ENCODE data around the gene ACER2.
A peak's percentile ranks its signal among the peaks of the same experiment; 100 is the strongest.
"Not testable (repeated sequence)": the region's sequence is repeated elsewhere in the genome, so short reads cannot be mapped to it uniquely, and the experiment has no call there.

The ACER2 gene

DNA sequence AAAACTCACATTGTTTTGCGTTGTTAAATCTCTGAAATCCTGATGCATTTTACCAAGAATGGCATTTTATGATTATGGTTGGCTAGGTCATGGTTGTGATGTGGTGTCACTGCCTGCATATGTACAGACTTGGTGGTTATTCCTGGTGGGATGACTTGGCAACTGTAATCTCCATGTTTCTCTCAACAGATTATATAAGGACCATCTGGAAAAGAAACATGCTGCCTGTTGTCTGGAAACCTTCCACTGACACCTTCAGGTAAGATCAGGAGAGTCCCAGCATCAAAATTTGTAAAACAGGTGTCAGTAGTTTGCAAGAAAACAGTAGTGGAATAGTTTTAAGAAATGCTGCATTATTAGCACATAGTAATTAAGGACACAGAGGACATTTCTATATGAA, 3.0 kb upstream of the ACER2 start:
- peak overlapping the region; percentile 82 for H3K27ac ChIP-seq
- DNase-seq (ENCODE audit: low read depth, low spot score): no peak

DNA sequence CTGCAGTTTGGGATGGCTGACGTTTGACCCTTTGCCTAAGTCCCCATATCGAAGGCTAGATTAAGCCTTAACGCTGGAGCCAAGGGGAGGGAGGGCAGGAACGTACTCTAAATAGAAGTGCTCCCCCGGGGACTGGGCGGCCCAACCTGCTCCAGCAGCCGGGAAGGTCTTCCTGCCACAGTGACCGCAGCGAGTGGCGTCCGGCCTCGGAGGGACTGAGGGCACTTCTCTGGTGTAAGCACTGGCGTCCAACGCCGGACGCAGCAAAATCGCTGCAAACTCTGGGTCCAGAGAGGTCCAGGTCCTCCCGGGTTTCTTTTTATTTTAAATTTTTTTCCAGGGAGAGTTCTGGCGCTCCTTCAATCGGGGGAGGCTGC, 505 bp upstream of the ACER2 start:
- H3K27ac ChIP-seq: peak overlapping the region; percentile 68
- DNase-seq (ENCODE audit: low read depth, low spot score): no peak

DNA sequence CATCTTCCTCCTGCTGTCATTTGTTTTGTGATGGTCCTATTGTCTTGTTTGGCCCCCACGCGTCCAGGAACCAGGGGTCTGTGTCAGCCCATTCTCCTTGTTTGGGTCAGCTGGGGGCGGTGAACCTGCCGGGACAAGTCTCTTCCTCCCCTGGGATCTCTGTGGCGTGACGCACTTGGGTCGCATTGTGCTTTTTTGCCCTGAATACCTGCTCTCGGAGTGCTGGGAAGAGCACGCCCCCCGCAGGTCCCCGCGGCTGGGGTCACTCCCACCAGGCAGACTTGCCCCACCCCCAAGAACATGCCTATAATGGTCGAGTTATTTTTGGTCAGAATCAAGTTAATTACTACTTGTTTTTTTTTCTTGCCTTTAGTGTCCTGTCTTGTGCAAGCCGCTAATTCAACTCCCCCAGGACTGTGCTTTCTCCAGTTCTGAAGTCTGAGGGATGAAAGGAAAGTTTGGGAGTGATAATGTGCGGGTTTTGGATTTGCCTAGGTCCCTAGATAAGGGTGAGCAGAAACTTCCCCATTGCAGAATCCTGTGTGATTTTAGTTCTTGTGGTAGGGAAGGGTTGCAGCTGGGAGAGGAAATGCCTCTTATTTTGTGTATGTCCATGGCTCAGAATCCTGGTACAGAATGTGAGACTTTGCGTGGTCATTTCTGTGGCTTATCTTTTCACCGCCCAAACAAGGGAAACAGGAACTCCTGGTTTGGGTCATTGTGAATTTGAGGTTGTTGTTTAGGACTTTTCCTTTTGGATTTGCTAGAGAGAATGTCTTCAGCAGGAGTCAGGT, 789 bp downstream of the ACER2 start:
- DNase-seq (ENCODE audit: low read depth, low spot score): no peak
- H3K27ac ChIP-seq: peak overlapping the region; percentile 68

DNA sequence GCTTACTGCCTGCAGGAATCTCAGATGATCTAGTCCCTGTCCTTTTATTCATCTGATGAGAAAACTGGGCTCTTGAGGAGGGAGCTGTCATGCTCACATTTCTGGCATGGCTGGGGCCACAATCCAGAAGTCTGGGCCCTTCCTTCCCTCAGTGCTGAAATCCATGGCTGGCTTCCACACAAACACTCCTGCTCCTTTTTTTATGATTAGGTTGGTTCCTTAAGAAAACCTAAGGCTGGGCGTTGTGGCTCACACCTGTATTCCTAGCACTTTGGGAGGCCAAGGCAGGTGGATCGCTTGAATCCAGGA, 1.3 kb downstream of the ACER2 start:
- DNase-seq (ENCODE audit: low read depth, low spot score): no peak
- H3K27ac ChIP-seq: no peak overlapping the region

DNA sequence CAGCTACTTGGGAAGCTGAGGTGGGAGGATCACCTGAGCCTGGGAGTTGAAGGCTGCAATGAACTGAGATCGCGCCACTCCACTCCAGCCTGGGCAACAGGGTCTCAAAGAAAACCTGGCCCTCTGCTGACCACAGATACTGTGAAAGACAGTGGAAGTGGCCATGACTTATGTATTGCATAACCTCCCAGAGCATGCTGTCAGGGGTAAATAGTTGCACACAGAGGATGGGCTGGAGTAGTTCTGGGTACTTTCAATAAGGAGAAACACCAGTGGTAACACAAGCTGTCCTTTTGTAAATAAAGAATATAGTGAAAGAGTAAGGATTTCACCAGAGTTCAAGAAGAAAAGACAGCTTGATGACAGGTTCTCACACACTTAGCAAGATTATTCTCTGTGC, 1.8 kb downstream of the ACER2 start:
- no peak overlapping the region for H3K27ac ChIP-seq
- no peak for DNase-seq (ENCODE audit: low read depth, low spot score)

DNA sequence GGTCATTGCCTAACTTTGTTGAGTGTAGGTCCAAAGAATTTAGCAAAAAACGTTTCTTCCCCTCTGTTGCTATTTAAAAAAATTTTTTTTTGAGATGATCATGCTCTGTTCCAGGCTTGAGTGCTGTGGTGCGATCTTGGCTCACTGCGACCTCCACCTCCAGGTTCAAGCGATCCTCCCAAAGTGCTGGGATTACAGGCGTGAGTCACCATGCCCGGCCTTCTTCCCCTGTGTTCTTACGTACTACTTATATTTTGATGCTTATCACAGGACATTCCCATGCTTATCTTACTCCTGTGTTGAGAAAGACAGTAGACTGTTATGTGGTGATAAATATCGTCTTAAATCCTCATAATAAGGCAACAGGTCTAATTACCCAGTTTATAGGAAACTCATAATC, 2.5 kb downstream of the ACER2 start:
- no peak overlapping the region for H3K27ac ChIP-seq
- no peak for DNase-seq (ENCODE audit: low read depth, low spot score)

DNA sequence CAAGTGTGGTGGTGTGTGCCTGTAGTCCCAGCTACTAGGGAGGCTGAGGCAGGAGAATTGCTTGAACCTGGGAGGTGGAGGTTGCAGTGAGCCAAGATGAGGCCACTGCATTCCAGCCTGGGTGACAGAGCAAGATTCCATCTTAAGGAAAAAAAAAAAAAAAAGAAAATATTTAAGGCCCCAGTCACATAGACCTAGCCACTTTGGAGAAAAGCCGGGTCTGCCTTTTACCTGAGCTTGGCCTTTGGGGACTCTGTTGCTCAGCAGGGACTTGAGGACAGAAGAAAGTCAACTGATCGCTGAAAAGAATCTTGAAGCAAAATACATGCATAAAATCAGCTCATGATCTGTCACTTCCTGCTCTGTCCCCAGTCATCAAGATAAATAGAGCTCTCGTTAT, 4.6 kb downstream of the ACER2 start:
- DNase-seq (ENCODE audit: low read depth, low spot score): not testable (repeated sequence)
- H3K27ac ChIP-seq: peak overlapping the region; percentile 50

DNA sequence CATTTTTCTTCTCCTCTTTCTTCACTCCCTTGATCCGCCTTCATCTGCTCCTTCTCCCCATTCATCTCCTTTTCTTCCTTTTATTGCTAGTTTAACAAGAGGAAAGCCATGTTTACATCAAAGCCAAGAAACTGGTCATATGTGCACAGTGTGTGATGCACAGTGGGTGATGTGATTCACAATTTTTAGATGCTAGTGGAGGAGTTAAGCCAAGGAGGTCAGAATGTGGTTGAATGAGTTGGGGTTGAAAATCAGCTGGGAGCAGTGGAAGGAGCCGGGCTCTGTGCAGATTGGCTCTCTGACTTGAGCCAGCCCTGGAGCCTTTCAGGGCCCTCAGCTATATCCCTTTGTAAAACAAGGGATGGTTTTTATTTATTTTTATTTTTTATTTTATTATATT, 7.3 kb downstream of the ACER2 start:
- DNase-seq (ENCODE audit: low read depth, low spot score): no peak
- no peak overlapping the region for H3K27ac ChIP-seq

DNA sequence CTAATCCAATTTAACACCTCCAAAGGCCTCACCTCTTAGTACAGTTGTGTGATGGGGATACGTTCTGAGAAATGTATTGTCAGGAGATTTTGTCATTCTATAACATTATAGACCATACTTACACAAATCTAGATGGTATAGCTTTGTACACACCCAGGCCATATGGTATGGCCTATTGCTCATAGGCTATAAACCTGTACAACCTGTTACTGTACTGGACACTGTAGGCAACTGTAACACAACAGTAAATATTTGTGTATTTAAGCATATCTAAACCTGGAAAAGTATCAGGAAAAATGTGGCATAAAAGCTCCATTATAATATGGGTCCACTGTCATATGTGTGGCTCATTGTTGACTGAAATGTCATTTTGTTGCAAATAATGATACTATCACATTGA, 12.1 kb downstream of the ACER2 start:
- H3K27ac ChIP-seq: no peak overlapping the region
- DNase-seq (ENCODE audit: low read depth, low spot score): no peak

DNA sequence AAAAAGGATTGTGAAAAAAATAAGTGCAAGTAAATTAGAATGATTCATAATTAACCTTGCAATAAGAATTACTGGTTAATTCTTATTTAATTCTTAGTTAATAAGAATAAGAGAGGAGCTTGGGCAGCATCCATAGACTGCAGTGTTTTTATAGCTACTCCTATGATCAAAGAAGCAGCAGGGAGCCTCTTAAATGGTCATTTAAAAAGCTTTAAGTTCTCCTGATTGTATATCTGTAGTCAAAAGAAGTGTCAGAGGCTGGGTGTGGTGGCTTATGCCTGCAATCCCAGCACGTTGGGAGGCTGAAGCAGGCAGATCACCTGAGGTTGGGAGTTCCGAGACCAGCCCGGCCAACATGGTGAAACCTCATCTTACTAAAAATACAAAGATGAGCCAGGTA, 14.4 kb downstream of the ACER2 start:
- H3K27ac ChIP-seq: no peak overlapping the region
- no peak for DNase-seq (ENCODE audit: low read depth, low spot score)

DNA sequence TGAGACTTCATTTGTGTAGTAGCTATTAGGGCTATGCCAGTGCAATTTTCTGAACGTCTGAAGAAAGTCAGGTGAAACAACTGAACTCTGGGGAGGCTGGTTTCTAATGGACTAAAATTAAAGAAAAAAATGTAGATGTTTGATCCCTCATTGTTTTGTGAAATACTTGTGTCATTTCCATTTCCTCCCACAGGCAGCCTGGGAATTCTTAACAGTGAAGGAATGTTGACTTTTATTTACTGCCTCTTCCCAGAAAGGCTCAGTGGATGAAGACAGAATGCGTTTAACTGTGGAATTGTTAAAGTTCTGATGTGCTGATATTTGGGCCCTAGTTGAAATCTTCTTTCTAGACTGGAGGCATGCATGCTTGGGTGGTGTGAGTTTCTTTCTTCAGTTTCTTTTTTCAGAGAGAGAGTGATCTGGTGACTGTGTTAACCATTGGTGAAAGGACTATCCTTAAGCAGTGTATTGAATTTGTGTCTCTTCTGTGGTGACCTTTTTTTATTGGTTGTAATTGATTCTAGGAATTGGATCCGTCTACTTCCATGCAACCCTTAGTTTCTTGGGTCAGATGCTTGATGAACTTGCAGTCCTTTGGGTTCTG, 15.5 kb downstream of the ACER2 start:
- no peak overlapping the region for H3K27ac ChIP-seq
- DNase-seq (ENCODE audit: low read depth, low spot score): no peak

DNA sequence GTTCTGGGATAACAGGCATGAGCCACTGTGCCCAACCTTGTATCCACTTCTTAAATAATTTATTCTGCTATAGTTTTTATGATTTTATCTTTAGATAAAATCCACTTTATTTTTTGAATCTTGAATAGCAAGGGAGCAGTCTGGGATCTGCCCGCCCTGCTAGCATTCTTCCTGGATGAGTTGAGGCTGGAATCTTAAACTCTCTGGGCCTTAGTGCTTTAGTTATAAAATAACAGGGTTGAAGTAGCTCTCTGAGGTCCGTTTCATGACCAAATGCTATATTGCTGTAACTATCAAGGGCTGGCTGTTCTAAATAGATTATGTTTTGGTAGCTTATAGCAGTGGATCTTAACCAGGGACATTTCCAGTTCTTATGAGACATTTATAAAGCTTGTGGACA, 20.8 kb downstream of the ACER2 start:
- no peak overlapping the region for H3K27ac ChIP-seq
- no peak for DNase-seq (ENCODE audit: low read depth, low spot score)

DNA sequence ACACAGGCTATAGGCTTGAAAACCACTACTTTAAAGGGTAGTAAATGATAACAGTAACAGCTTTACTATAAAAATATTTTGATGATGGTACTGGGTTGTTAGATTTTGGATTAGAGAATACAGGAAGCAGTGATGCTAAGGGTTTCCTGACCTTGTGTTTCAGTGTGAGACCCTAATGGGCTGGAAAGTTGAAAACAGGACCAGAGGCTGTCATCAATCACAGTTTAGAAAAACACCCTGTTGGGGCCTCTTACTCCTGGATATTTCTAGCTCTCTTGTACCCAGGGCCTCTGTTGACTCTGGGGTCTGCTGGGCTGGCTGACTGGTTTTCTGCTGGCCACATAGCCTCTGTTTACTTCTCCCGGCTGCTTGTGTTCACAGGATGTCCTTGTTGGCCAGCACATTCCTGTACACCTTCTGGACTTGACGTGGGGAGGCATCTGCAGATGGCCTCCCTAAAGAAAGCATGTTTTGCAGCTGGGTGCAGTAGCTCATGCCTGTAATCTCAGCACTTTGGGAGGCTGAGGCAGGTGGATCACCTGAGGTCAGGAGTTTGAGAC, 21.5 kb downstream of the ACER2 start:
- H3K27ac ChIP-seq: no peak overlapping the region
- no peak for DNase-seq (ENCODE audit: low read depth, low spot score)

DNA sequence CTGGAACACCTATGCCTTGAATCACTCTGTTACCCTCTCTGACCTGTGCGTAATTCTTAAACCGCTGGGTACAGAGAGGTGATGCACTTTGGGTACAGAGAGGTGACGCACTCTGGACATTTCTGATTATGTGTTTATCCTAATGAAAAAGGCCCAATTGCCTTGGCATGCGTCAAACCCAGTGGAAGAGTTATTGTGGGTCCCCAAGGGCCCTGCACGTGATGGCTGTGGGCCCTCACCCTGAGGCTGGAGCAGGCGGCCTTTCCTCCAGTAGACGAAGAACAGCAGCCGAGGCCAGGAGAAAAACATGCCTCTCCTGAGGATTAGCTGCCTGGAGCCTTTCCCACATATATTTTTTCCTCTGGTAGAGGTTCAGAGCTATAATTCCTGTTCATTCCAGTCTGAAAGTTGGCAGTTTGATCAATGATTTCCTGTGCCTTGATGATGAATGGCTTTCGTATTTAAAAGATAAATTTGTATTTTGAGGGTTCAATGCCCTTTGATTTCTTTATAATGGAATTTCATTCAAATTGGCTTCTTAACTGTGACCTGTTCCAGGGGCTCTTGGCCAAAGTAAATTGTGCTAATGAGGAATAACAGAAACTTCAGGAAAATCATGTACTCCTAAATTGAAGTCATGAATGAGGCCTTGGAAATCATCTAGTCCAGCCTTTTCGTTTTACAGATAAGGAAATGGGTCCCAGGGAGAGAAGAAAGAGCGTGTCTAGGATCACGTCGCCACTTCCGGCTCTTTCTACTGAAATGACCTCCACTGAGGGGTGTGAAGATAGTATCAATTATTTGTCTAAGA, 22.8 kb downstream of the ACER2 start:
- no peak overlapping the region for H3K27ac ChIP-seq
- no peak for DNase-seq (ENCODE audit: low read depth, low spot score)

DNA sequence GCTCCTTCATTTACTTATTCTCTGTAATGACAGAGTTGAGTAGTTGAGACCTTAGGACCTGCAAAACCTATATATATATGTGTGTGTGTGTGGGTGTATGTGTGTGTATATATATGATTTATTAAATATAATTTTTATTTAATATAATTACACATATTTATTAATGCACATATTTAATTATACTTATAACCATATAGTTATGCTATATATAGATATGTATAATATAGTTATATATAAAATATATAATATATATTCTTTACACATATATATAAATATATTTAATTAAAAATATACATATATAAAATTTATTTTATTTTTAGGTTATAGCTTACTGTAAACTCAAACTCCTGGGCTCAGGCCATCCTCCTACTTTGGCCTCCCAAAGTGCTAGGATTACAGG, 23.7 kb downstream of the ACER2 start:
- DNase-seq (ENCODE audit: low read depth, low spot score): no peak
- no peak overlapping the region for H3K27ac ChIP-seq

DNA sequence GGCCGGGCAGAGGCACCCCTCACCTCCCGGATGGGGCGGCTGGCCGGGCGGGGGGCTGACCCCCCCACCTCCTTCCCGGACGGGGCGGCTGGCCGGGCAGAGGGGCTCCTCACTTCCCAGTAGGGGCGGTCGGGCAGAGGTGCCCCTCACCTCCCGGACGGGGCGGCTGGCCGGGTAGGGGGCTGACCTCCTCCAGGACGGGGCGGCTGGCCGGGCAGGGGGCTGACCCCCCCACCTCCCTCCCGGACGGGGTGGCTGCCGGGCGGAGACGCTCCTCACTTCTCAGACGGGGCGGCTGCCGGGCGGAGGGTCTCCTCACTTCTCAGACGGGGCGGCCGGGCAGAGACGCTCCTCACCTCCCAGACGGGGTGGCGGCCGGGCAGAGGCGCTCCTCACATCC, 24.9 kb downstream of the ACER2 start:
- not testable (repeated sequence) for DNase-seq (ENCODE audit: low read depth, low spot score); H3K27ac ChIP-seq

DNA sequence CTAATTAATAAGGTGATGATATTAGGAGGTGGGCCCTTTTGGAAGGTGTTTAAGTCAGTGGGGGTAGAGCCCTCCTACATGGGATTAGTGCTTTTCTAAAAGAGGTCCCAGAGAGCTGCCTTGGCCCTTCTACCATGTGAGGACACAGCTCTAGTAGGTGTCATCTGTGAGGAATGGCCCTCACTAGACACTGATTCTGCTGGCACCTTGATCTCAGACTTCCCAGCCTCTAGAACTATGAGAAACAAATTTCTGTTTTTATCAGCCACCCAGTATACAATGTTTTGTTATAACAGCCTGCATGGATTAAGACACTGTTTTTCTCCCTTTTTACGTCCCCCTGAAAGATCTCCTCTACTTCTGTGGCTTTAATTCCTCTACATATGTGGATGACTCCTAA, 31.6 kb downstream of the ACER2 start:
- H3K27ac ChIP-seq: no peak overlapping the region
- no peak for DNase-seq (ENCODE audit: low read depth, low spot score)

DNA sequence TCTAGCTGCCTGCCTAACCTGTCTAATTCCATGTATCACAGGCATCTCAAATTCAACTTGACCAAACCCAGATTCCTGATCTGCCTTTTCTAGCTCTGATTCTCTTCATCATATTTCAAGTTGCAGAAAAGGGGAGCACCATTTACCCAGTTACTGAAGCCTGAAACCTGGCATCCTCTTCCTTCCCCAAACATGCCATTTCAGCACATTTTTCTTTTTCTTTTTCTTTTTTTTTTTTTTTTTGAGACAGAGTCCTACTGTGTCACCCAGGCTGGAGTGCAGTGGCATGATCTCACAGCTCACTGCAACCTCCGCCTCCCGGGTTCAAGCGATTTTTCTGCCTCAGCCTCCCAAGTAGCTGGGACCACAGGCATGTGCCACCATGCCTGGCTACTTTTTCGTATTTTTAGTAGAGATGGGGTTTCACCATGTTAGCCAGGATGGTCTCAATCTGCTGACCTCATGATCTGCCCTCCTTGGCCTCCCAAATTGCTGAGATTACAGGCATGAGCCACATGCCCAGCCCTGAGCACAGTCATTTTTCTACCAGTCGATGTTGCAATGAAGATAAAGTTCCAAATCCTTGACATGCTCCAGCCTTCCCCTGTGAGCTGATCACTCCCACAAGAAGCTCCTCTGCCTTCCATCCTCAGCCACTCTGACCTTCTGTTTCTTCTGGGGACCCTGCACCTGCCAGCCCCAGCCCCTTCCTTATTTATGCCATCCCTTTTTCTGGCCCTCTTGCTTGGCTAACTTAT, 32.2 kb downstream of the ACER2 start:
- no peak overlapping the region for H3K27ac ChIP-seq
- DNase-seq (ENCODE audit: low read depth, low spot score): no peak

DNA sequence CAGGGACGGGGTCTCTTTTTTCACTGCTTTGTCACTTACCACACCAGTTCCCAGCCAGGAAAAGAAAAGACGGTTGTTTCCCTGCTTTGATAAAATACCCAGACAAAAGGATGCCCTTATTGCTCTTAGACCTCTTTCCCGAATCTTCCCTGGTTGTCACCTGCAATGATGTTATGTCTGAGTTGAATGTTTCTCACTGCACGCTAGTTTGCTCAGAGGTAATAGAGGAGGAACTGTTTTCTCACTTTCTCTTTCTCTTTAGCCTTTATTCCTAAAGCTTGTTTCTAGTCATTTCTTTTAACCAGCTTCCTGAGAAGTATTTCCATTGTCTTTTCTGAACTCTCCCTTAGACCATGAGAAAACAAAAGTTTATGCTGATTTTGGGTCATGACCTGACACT, 32.9 kb downstream of the ACER2 start:
- no peak overlapping the region for H3K27ac ChIP-seq
- DNase-seq (ENCODE audit: low read depth, low spot score): no peak

DNA sequence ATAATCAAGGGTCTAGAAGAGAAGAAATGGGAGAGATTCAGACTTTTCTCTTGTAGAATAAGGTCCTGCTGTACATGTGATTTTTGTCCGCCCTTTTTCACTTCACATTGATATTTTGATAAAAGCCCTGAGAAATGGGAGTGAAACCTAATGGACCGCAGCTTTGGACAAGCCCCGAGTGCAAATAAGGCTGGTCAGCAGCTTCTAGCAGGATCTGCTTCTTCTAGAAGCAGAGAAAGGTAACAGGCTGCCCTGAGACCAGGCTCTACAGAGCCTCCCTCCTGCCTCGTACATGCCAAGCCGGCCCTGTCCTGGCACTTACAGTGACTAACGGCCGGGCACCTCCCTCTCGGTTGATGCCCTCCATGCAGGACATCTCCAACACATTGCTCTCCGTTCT, 33.4 kb downstream of the ACER2 start:
- H3K27ac ChIP-seq: no peak overlapping the region
- DNase-seq (ENCODE audit: low read depth, low spot score): no peak

DNA sequence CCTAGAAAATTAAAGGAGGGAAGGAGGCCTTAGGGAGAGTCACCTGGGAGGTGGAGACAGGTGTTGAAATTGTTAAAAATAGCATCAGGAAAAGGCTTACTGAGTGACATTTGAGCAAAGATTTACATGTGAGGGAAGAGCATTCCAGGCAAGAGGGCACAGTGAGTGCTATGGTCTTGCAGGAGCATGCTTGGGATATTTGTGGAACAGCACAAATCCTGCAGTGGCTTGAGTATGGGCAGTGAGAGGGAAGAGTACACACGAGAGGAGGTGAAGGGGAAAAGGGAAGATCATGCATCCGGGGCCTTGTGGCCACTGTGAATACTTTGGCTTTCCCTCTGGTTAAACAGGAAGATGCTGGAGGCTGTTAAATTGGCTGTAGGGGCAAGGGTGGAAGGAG, 36.6 kb downstream of the ACER2 start:
- no peak overlapping the region for H3K27ac ChIP-seq
- no peak for DNase-seq (ENCODE audit: low read depth, low spot score)
